ENCODE data around the gene OOSP3. TPM values are rescaled to one million over a fixed set of nuclear protein-coding genes. Genes with fewer than 3 reads are reported as not detected.

Gene OOSP3, protein sequence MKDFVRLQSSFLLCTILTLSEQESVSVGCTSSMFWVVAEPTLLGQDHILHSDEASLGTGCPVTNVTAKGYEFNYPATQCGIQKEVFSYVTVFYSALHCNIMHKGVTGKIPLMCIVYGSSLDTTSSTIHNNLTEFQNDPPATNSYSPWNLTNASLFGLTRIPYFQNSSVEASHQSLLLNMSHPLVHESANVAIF
- total RNA-seq = not detected in 2 replicates
- not detected for total RNA-seq (2013)
- polyA plus RNA-seq = not detected in 2 replicates
- polyA minus RNA-seq = not detected in 2 replicates

DNA sequence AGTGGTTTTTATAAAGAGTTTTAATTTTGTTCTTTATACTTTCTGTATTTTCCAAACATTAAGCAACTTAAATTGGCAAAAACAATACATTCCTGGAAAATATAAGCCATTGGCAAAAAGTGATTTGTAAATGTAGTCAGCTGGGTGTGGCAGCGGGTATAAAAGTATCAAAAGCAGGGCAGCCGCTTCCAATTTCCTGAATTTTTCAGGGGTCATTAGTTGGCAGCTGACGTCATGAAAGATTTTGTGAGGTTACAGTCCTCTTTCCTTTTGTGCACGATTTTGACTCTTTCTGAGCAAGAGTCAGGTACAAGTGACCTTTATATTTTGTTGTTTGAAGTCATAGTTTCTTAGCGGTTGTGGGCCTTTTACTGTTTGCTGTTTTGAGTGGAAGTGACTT, at the start of gene OOSP3:
TSS of gene OOSP3 (plus strand) at position 208 of the 400 bp plus-strand sequence. CDS start at position 235, 27 bp downstream.
- Histone ChIP-seq H4K20me1 (ENCODE audit: control insufficient read depth, insufficient read depth, low read length, poor library complexity, severe bottlenecking) (no peaks in the 10 kb centered on the region), H3K4me3 (ENCODE audit: control extremely low read depth in 1 of 5, extremely low read depth in 1 of 5, insufficient read depth in 1 of 5, low read depth in 2 of 5, low read length in 4 of 5) (no peak within 1 kb of the TSS), H3K9me3 (ENCODE audit: control extremely low read depth in 1 of 3, control insufficient read depth in 2 of 3, insufficient read depth in 1 of 3, low read length in 2 of 3) (no peaks in the 10 kb centered on the region), H3K9ac (ENCODE audit: low read length) (no peak within 1 kb of the TSS), H3K79me2 (ENCODE audit: control insufficient read depth, insufficient read depth, low read length) (no peaks in the 10 kb centered on the region), H2AFZ (ENCODE audit: insufficient read depth, low read depth, low read length, poor library complexity, severe bottlenecking) (no peak within 1 kb of the TSS), H3K36me3 (replicated peaks in 1 of 2; ENCODE audit: control extremely low read depth in 1 of 2, control insufficient read depth in 1 of 2, extremely low read depth in 1 of 2, insufficient read depth in 2 of 2, low read length in 1 of 2) (no peaks in the 10 kb centered on the region), H3K4me1 (ENCODE audit: control insufficient read depth in 2 of 2, insufficient read depth in 2 of 2, low read length in 2 of 2) (no peaks in the 10 kb centered on the region), H3K4me2 (replicated peaks; ENCODE audit: low read depth, low read length, poor library complexity, severe bottlenecking) (no peak within 1 kb of the TSS), H3K27me3 (replicated peaks in 1 of 4; ENCODE audit: control extremely low read depth in 1 of 4, control insufficient read depth in 3 of 4, insufficient read depth in 4 of 4, low read length in 3 of 4) (no peaks in the 10 kb centered on the region), H3K27ac (ENCODE audit: low read length in 2 of 2) (no peak within 1 kb of the TSS)
- ChIA-PET POLR2A (no interaction called here), CTCF (no interaction called here)
- intact Hi-C loops (cut with micrococcal nuclease) = no loop called here
- TF ChIP-seq EZH2 (IDR thresholded peaks at IDR 0.05; ENCODE audit: borderline replicate concordance, insufficient read depth, low read depth, low read length, poor library complexity, severe bottlenecking) = no peak
- TF ChIP-seq, protein P1, sequence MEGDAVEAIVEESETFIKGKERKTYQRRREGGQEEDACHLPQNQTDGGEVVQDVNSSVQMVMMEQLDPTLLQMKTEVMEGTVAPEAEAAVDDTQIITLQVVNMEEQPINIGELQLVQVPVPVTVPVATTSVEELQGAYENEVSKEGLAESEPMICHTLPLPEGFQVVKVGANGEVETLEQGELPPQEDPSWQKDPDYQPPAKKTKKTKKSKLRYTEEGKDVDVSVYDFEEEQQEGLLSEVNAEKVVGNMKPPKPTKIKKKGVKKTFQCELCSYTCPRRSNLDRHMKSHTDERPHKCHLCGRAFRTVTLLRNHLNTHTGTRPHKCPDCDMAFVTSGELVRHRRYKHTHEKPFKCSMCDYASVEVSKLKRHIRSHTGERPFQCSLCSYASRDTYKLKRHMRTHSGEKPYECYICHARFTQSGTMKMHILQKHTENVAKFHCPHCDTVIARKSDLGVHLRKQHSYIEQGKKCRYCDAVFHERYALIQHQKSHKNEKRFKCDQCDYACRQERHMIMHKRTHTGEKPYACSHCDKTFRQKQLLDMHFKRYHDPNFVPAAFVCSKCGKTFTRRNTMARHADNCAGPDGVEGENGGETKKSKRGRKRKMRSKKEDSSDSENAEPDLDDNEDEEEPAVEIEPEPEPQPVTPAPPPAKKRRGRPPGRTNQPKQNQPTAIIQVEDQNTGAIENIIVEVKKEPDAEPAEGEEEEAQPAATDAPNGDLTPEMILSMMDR (IDR thresholded peaks at IDR 0.05) = no peak
- H3K9me3 Mint-ChIP-seq (ENCODE audit: insufficient read depth) = no peaks in the 10 kb centered on the region
- ATAC-seq (ENCODE audit: low read depth) = no peak
- 98% methylated on average over 5 of the region's 5 CpGs for WGBS (ENCODE audit: insufficient coverage)
- peaks cover 21% of the 10 kb centered on the region for H3K27me3 Mint-ChIP-seq
- H3K4me3 Mint-ChIP-seq = no peak within 1 kb of the TSS
- H3K4me1 Mint-ChIP-seq = no peaks in the 10 kb centered on the region
- H3K27ac Mint-ChIP-seq = no peak within 1 kb of the TSS
- no peak for DNase-seq

DNA sequence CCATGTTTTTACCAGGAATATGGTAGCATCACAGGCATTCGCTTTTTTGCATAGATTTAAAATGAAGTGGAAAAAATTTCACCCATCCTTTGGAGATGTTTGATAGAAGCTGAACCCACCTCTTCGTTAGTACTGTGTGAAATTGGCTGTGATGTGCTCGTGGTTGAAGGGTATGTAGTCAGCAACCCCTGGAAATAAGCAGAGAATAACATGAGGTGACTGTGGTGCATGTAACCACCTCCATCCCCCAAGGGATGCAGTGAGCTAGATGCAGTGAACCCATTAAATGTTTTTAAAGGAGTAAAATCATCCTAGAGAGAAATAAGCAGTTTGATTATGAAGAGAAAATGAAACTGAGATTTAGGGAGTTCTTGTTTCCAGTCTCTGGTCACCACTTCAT, 49.2 kb upstream of the OOSP3 start:
- H3K4me3 ChIP-seq (ENCODE audit: control extremely low read depth in 1 of 5, extremely low read depth in 1 of 5, insufficient read depth in 1 of 5, low read depth in 2 of 5, low read length in 4 of 5) = no peak overlapping the region
- no peak for TF ChIP-seq EZH2 (IDR thresholded peaks at IDR 0.05; ENCODE audit: borderline replicate concordance, insufficient read depth, low read depth, low read length, poor library complexity, severe bottlenecking)
- TF ChIP-seq, protein P1 (IDR thresholded peaks at IDR 0.05) = no peak
- no CpG with 5 or more reads among the region's 3 CpGs for WGBS (ENCODE audit: insufficient coverage)
- H4K20me1 ChIP-seq (ENCODE audit: control insufficient read depth, insufficient read depth, low read length, poor library complexity, severe bottlenecking) = no peaks in the 10 kb centered on the region
- no peak for ATAC-seq (ENCODE audit: low read depth)
- no peaks in the 10 kb centered on the region for H3K9me3 ChIP-seq (ENCODE audit: control extremely low read depth in 1 of 3, control insufficient read depth in 2 of 3, insufficient read depth in 1 of 3, low read length in 2 of 3)
- intact Hi-C loops (cut with micrococcal nuclease) = loop anchor here (10.0 kb wide), 1 partner anchor 365 kb away; no protein-coding TSS in a partner anchor
- DNase-seq = no peak
- H3K9ac ChIP-seq (ENCODE audit: low read length) = no peak overlapping the region
- H3K27me3 ChIP-seq (replicated peaks in 1 of 4; ENCODE audit: control extremely low read depth in 1 of 4, control insufficient read depth in 3 of 4, insufficient read depth in 4 of 4, low read length in 3 of 4) = no peaks in the 10 kb centered on the region
- POLR2A ChIA-PET = no interaction called here
- Mint-ChIP-seq H3K27me3 (peaks cover 5% of the 10 kb centered on the region), H3K27ac (no peak overlapping the region), H3K4me3 (no peak overlapping the region), H3K9me3 (ENCODE audit: insufficient read depth) (no peaks in the 10 kb centered on the region), H3K4me1 (peaks cover 5% of the 10 kb centered on the region)
- no peak overlapping the region for H3K27ac ChIP-seq (ENCODE audit: low read length in 2 of 2)
- no peaks in the 10 kb centered on the region for H3K79me2 ChIP-seq (ENCODE audit: control insufficient read depth, insufficient read depth, low read length)
- CTCF ChIA-PET = interaction anchor here (0.5 to 0.6 kb wide), 2 partner anchors 80 to 363 kb away, joined by 3 read pairs; no protein-coding TSS in a partner anchor
- H3K4me2 ChIP-seq (replicated peaks; ENCODE audit: low read depth, low read length, poor library complexity, severe bottlenecking) = no peak overlapping the region
- no peaks in the 10 kb centered on the region for H3K36me3 ChIP-seq (replicated peaks in 1 of 2; ENCODE audit: control extremely low read depth in 1 of 2, control insufficient read depth in 1 of 2, extremely low read depth in 1 of 2, insufficient read depth in 2 of 2, low read length in 1 of 2)
- peaks cover 3 to 4% of the 10 kb centered on the region in 2 donors for H3K4me1 ChIP-seq (ENCODE audit: control insufficient read depth in 2 of 2, insufficient read depth in 2 of 2, low read length in 2 of 2)
- H2AFZ ChIP-seq (ENCODE audit: insufficient read depth, low read depth, low read length, poor library complexity, severe bottlenecking) = peak overlapping the region; percentile 48

Measured in B cell (primary cell).